HT1080 (cell line): ENCODE measurements around the gene NPY4R. TPM values are rescaled to one million over a fixed set of nuclear protein-coding genes. Genes with fewer than 3 reads are reported as not detected.
"Not testable (repeated sequence)": the region's sequence is repeated elsewhere in the genome, so short reads cannot be mapped to it uniquely, and the experiment has no call there.

Experiments used
- DNase-seq: peaks from one replicate; pipeline ENCODE4 v3.0.0-alpha.2; 2015; ENCODE audit warnings: low read depth
- polyA plus RNA-seq, 2 experiments: library from polyadenylated mRNA; depleted of rRNA; stranded (reverse); fragments of >200 nt; gene quantifications; 2 replicates each; pipeline ENCODE4 v1.2.3, GENCODE V29; 2015
- total RNA-seq: library from RNA; depleted of rRNA; stranded (reverse); fragments of >200 nt; shearing (Covaris generic); gene quantifications from 2 replicates; pipeline ENCODE4 v1.2.3, GENCODE V29; 2014; rRNA removed

Gene NPY4R, protein sequence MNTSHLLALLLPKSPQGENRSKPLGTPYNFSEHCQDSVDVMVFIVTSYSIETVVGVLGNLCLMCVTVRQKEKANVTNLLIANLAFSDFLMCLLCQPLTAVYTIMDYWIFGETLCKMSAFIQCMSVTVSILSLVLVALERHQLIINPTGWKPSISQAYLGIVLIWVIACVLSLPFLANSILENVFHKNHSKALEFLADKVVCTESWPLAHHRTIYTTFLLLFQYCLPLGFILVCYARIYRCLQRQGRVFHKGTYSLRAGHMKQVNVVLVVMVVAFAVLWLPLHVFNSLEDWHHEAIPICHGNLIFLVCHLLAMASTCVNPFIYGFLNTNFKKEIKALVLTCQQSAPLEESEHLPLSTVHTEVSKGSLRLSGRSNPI
- total RNA-seq = 0.07 TPM in 1 of 2 replicates, not detected in the other
- 0.13 and 0.38 TPM in 2 replicates for polyA plus RNA-seq (2015; cell fraction: cytosol; rRNA removed)
- 0.24 and 0.82 TPM in 2 replicates for polyA plus RNA-seq (2015; cell fraction: nucleus; rRNA removed)

DNA sequence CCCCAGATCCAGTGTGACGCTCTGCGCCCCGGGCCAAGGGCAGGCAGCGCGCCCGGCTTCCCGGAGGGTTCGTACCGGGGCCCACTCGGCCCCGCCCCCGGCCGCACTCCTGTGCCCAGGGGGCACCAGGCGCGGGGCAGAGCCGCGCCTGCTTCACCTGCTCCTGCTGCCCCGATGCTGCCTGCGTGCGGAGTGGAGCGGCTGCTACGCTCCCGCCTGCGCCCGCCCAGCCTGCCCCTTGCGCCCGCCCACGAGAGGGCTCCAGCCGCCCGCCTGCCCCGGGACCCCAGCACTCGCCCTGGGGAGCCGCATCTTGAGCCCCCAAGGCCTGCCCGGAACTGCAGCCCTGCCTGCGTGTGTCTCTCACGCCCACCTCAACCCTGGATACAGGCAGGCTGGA is at the start of gene NPY4R:
Gene NPY4R, minus strand, starts transcription at position 194 of the 400 bp plus-strand sequence. CDS start 3,323 bp downstream, outside the sequence.
- DNase-seq = not testable (repeated sequence)

DNA sequence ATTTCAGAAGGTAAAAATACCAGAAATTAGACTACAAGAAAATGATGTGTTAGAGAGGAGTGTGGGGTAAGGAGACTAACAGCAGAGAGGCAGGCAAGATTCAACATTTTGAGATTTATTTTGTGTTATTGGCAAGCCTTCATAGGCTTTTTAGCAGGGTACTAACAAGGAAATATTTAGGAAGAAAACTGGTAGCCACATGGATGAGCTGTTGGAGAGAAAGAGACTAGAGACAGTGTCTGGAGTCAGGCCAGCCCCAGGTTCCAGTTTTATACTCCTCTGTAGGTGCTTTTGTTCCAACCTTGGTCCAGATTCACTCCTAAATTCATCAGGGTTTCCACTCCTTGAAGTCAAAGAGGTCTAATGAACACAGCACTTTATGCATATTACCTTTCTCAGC is 49.6 kb upstream of the NPY4R start:
- DNase-seq = no peak

DNA sequence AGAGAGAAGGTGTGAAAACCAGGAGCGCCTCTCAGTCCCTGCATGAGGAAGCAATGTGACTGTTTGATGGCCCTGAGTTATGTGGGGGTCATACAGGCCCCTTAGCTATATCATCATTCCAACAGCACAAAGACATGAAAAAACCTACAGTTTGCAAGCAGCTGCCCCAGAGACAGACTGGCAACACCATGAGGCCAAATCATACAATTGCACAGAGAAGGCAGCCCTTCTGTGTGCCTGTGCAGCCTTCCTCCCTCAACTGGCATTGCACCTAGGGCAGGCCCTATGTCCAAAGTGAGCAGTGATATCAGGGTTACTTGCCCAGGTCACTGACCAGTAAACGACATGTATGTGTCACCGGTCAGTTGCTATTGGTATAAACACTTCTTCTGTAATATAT is 49.1 kb upstream of the NPY4R start:
- no peak for DNase-seq

DNA sequence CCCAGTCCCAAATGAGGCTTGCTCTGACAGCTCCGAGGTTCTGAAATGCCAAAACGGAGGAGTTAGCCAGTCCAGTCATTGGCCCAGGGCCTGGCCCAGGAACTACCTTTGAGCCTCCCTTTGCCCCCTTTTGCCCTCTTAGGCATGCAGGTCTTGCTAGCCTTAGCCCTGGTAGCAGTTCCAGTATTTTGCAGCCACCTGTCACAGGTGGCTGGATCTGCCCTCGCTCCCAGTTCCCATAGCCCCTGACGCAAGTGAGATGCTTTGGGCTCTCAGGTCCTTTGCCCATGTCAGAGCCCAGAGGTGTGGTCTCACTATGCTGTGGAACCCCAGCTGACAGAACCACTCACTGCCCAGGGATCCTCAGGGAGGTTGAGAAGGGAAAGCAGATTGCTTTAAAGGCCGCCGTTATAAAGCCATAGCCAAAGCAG is 48.7 kb upstream of the NPY4R start:
- DNase-seq = no peak

DNA sequence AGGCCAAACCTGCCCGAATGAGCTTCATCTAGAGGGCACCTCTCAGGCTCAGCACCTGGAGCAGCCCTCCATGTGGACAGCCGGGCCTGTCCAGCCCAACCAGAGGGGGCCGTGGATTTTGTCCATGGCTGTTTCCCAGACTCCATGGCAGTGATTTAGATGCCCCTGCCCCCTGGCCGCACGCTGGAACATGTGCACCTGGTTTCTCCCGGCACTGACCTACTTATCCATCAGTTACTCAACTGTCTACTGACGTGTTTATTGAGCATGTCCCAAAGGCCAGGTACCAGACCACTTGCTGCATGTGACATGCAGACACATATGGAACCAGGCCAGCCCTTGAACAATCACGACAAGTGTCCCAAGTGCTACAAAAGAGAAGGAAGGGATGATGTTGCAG is 47.6 kb upstream of the NPY4R start:
- DNase-seq = not testable (repeated sequence)

DNA sequence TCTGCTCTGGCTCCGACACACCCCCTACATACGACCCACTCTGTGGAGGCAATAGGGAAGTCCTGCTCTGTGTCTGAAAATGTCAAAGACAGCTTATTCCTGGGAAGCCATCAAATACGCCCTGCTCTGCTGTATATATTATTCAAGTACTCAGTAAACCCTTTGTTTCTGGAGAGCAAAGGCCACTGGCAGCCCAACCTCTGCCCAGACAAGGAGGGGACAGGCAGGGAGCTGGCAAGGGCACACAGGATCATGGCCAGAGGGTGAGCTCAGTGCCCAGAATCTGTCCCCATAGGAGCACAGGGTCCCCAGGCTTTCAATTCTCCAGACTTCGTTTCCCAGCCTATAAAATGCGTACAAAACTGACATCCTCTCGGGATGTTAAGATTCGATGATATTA is 47.0 kb upstream of the NPY4R start:
- not testable (repeated sequence) for DNase-seq

DNA sequence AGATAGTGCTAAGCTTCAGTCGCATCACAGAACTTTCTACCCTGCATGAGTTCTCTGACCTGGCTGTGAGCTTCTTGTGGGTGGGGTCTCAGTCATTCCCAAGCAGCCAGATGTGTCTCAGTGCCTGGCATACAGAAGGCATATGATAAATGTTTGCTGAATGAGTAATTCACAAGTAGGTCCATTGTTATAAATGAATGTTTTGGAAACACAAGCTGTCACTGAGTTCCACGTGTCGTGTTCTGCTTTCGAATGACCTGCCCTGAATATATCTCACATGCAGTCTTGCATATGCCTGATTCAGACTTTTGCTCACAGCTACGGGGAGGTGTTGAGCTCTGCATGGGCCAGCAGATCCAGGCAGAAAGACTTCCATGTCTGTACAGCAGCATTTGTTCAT is 46.2 kb upstream of the NPY4R start:
- not testable (repeated sequence) for DNase-seq

DNA sequence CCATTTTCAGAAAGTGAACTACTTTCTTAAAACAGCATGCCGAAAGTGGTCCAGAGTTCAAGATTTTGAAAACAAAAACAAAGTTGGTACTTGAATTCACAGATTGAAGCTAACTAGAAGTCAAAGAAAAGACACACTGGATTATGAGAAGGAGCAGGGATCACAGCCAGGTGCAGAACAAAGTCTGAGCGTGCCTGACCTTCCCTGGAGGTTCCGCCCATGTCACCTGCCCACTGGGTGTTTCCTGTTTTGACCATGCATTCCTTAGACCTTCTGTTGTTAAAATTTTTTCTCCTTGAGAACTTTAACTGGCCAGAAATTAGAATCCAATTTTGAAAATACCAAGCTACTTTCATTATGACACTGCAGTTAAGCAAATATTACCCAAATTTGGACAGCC is 34.2 kb upstream of the NPY4R start:
- not testable (repeated sequence) for DNase-seq

DNA sequence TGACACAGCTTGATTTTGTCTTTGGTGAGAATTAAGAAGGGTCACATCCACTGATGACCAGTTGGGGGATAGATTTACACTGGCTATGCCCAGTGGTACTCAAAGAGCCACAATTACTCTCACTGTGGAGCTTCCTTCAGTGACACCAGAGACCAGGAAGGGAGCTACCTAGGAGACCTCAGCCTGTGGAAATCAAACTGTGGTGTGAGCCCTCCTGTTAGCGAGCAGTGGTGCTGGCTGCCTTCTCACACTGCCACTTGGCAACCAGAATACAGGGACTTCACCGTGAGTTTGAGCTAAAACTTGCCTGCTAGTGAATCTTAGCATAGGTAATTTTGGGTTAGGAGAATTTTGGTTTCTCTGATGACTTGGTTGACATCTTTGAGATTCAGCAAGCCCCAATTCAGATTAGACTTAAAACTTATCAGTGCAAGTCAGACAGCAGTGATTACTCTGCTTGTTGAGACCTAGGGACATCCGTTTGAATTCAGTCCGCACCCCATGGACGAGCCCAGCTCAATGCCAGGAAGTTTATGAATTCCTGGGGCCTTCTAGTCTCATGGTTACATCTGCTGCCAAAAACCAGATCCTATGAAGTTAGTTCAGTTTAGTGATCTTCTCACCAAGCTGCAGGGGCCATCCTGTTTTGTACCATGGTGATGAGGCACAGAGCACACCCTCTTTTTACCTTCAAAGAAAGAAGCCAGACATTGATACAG is 33.4 kb upstream of the NPY4R start:
- not testable (repeated sequence) for DNase-seq

DNA sequence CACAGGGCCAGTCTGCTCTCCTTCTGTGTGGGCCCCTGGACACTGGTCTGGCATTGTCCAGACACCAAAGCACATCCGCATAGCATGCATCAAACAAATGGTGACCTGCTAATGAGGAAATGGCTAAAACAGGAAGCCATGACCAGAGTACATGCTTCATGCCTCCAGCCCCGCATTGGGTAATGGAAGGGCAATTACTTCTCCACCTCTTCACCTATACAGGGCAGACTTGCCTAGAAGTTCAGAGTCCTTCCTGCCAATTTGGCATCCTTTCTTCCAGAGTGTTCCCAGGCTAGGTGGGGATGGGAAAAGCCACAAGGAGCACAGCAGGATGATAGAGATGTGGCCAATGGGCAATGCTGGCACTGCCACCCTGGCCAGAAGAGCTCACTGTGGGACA is 32.1 kb upstream of the NPY4R start:
- DNase-seq = not testable (repeated sequence)

DNA sequence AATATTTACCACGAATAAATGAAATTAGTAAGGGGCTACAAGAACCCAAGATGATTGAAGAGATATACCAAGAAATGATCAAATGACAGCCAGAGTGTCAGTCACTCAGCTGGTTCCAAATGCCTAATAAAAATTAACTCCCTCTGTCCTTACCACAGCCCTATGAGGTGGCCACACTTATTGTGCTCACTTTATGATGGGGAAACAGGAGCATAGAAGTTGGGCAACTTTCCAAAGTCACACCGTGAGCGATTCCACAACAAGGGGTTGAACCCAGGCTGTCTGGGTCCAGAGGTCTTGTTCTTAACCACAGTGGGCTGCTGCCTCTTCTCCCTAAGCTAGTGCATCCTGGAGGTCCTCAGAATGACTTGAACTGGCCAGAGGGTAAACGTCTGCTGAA is 31.6 kb upstream of the NPY4R start:
- not testable (repeated sequence) for DNase-seq

DNA sequence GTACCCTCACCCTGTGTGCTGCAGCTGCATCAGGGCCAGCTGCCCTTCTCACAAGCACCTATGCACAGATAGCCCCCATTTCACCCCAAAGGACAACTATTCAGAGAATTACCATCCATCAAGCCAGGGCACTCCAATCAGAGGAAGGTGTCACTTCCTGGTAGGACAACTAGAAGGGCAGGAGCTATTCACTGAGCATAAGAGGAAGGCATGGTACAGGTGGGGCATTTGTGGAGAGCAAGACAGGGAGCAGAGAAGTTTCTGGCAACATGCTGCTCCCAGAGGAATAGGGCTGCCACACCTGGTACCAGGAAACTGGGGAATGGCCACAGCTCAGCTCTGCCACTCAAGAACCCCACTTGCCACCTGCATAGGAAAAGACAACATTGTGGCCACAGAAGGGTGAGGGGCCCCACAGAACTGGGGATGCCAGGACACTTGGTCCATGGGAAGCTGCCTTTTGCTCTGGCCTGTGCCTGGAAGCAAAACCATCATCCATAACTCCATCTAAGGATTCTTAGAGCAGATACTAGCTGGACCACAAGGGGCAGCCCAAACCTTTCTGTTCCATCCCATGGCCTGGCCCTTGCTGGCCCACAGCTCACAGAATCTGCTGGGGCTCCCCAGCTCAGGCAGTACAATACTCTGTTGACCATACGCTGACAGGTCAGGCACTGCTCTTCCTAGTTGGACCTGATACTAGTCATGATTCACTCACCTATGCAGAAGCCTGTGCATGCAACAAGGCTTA is 25.8 kb upstream of the NPY4R start:
- DNase-seq = not testable (repeated sequence)

DNA sequence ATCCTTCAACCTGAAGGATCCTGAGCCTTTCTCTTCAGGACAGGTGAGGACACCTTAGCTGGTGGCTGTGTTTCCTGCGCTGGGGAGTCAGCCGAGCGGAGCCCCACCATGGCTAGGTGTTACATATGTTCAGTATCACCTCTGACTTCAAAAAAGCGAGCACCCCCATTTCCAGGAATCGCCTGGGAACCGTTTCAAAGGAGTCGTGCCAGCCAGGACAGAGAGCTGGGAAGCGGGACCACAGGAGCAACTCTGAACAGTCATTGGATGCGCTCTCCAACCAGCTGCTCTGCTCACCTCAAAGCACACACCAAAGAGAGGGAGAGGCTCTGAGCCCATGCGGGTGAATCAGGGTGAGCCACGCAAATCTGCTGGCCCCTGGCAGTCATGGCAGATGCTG is 24.5 kb upstream of the NPY4R start:
- not testable (repeated sequence) for DNase-seq

DNA sequence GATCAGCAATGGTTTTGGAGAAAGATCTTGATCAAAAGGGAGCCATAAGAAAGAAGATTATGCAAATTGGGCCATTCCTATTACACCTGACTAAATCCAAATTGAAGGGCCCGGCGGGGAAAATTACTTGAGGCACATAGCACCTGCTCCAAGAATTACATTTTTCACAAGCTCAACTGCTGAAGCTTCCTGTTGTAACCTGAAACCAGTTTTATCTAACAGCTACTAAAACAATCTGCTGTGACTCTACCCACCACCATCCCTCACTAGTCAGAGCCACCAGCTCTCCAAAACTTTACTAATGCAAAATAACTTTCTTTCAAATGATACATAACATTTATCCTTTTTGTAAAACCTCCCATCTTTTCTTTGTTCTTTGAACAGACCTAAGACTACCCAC is 20.7 kb upstream of the NPY4R start:
- not testable (repeated sequence) for DNase-seq

DNA sequence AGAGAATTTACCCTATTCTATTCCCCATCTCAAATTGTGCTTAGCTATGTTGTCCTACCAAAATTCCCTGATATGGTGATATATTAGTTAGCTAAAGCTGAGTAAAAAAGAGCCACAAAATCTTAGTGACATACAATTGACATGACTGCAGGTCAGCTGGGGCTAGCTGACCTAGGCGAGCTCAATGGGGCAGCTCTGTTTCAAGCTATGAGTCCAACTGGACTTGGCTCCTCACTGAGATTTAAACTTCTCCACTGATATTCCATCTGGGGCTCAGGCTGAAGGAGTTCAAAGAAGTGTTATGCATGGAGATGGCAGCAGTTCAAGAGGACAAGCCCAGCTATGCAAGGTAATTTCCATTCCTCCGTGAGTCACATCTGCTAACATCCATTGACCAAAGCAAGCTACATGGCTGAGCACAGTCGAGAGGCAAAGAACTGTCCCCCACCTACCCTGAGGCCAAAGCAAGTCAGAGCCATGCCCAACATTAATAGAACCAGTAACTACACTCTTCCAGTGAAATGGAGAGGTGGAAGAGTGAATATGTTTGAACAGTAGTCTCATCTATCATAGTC is 9.1 kb upstream of the NPY4R start:
- not testable (repeated sequence) for DNase-seq

DNA sequence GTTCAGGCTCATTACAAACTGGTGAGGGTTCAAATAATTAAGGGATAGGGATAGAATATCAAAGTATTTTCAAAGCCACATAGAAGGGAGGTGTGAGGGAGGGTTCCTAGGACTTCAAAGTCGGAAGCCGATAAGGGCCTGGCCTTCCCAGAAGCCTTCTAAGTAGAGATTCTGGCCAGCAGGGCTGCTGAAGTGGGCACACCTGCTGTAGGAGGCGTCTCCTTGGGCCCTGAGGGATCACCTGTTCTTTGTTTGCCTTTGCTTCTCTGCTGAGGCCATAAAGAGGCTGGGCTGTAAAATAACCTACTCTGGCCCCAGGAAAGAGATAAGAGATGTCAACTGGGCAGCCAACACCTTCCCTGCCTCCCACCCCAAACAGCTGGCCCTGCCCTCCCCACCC is 8.0 kb upstream of the NPY4R start:
- DNase-seq = not testable (repeated sequence)

DNA sequence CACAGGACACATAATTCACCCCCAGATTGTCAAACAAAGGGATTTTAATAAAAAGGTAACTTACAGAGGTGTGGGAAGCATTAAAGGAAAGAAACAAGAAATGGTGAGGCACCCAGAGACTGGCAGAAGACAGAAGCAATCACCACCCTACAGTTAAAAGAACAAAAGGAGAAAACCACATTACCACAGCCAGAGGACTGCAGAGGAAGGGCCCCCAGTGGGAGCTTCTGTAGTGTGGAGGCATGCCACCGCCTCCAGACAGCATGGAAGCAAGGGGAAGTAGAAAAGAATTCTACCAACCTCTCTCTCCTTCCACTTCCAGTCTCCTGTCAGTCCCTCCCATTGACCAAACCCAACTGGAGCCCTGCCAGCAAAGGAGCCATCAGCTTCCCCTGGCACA is 4.4 kb upstream of the NPY4R start:
- not testable (repeated sequence) for DNase-seq

DNA sequence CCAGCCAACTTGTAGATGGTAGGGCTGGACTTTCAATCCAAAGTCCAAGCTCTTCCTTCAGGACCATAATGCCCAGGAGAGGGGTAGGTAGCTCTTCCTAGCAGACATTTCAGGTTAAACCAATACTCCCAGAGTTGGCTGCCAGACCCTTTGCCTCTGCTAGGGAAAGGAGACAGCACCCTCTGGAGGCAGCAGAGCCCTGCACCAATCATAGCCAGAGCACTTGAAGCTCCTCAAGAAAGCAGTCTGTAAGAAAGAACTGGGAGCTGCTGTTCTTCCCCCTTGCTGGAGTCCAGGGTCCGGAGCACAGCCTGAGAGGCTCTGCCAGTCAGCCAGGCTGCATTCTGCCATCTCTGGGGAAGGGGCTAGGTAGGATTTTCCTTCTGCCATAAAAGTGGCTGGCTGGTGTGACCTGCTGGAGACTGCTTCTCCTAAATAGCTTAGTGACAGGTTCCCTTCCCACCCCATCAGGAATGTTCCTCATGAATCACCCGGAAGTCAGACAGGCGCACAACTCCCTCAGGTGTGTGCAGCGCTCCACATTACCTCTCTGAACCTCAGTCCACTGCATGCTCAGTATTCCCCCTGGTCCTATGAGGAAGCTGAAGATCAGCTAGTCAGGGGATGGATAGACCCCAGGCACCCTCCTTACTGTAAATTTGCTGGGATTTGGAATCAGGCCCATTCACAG is 2.5 kb upstream of the NPY4R start:
- DNase-seq = not testable (repeated sequence)

DNA sequence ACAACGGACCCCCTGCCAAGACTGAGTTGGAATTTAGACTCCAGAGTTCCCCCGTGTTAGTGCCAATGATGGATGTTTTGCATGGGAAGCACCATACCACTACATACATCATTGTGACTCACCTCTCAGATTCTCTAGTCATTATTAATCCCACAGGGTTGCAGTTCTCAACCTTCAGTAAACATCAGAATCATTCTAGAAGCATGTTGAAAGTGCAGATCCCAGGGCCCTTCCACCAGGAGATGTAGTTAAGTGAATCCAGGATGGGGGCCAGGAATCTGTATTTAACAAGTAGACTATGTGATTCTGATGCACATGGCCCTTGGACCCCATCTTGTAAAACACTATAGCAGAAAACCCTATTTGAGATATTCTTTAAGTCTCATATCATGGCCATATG is 2.1 kb downstream of the NPY4R start:
- peak; percentile 10 for DNase-seq

DNA sequence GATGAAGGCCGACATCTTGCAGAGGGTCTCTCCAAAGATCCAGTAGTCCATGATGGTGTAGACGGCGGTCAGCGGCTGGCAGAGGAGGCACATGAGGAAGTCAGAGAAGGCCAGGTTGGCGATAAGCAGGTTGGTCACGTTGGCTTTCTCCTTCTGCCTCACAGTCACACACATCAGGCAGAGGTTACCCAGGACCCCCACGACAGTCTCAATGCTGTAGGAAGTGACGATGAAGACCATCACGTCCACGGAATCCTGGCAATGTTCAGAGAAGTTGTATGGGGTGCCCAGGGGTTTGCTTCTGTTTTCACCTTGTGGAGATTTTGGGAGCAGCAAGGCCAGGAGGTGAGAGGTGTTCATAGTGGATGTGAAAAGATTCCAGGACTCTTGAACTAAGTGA is 3.5 kb downstream of the NPY4R start:
- DNase-seq = not testable (repeated sequence)

DNA sequence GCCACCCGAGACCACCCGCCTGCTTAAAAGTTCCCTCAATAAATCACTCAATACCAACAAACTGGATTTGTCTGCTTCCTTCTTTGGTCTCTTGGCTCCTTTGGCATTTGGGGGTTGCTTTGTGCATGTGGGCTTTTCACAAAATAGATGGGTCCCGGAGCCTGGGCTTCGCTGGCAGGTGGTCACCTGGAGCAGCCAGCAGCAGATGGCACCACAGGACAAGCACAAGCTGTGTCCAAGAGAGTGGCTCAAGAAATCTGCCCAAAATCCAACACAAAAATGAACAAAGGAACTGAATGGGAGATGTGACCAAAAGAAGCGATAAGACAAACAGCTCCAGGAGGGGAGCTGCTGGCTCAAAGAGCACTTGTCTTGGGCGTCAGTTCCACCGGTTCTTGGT is 6.2 kb downstream of the NPY4R start:
- DNase-seq = not testable (repeated sequence)
